ENCODE results near the gene C5. TPM values are rescaled to one million over a fixed set of nuclear protein-coding genes. Genes with fewer than 3 reads are reported as not detected.

Gene C5
- polyA plus RNA-seq, 1 donor = 25.9 TPM

Other genes with a start within 250 kb of the C5 start
- 29.1 TPM for gene PSMD5, start 207.4 kb downstream of the C5 start, polyA plus RNA-seq
- 40.2 TPM for gene PHF19, start 173.1 kb downstream of the C5 start, polyA plus RNA-seq
- gene TRAF1, start 123.5 kb downstream of the C5 start, polyA plus RNA-seq = 6.5 TPM
- gene CNTRL, start 24.7 kb upstream of the C5 start, polyA plus RNA-seq = 15.8 TPM
- gene RAB14, start 151.6 kb upstream of the C5 start, polyA plus RNA-seq = 66.2 TPM
- gene GSN, start 217.9 kb upstream of the C5 start, polyA plus RNA-seq = 195 TPM